ENCODE results near the gene SERPINB12. TPM values are rescaled to one million over a fixed set of nuclear protein-coding genes. Genes with fewer than 3 reads are reported as not detected.

The SERPINB12 gene, protein sequence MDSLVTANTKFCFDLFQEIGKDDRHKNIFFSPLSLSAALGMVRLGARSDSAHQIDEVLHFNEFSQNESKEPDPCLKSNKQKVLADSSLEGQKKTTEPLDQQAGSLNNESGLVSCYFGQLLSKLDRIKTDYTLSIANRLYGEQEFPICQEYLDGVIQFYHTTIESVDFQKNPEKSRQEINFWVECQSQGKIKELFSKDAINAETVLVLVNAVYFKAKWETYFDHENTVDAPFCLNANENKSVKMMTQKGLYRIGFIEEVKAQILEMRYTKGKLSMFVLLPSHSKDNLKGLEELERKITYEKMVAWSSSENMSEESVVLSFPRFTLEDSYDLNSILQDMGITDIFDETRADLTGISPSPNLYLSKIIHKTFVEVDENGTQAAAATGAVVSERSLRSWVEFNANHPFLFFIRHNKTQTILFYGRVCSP
- total RNA-seq = not detected

DNA sequence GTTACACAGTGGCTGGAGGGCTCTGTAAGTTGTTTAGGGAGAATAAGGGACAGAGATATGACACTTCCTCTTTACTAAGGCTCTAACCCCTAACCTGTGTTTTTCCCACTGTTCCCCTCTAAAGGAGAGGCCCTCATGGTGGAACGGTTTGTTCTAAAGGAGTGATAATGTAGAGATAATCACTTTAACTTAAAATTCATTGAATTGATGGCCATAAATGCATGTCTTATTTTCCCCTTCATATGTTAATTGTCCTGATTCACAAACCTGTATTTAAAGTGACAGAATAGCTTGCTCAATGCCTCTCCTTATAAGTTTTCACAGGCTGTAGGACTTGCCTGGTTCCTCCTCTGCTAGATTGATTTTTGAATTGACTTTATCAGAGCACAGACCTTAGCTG lies at the start of gene SERPINB12:
SERPINB12 (plus strand) TSS at position 301 of the 400 bp plus-strand sequence. CDS start 13,791 bp downstream, outside the sequence.
- Mint-ChIP-seq H3K4me1 (ENCODE audit: low read depth) (no peaks in the 10 kb centered on the region), H3K4me3 (no peak within 1 kb of the TSS), H3K36me3 (ENCODE audit: insufficient read depth in 2 of 2) (no peaks in the 10 kb centered on the region), H3K27me3 (ENCODE audit: low read depth) (peaks cover 31% of the 10 kb centered on the region), H3K9me3 (no peaks in the 10 kb centered on the region), H3K27ac (no peak within 1 kb of the TSS)
- DNase-seq = no peak
- no peak for ATAC-seq (replicated peaks in 1 of 2)

DNA sequence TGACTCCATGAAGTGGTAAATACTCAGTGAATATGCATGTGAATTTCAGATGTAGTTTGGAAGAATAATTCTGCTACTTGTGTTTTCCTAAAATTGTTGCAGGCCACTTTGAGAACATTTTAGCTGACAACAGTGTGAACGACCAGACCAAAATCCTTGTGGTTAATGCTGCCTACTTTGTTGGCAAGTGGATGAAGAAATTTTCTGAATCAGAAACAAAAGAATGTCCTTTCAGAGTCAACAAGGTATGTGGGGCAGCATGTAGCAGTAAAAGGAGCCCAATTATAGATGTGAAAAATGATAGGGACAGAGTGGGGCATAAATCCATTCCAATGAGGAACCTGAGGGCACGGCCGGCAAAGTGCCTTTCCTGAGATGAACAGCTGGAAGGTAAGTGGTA lies 49.3 kb upstream of the SERPINB12 start:
- DNase-seq (no peak), ATAC-seq (replicated peaks in 1 of 2) (no peak)
- peaks cover 7% of the 10 kb centered on the region for H3K27me3 Mint-ChIP-seq (ENCODE audit: low read depth)
- H3K27ac Mint-ChIP-seq = no peak overlapping the region
- H3K9me3 Mint-ChIP-seq = no peaks in the 10 kb centered on the region
- H3K4me3 Mint-ChIP-seq = no peak overlapping the region
- no peaks in the 10 kb centered on the region for H3K36me3 Mint-ChIP-seq (ENCODE audit: insufficient read depth in 2 of 2)
- no peaks in the 10 kb centered on the region for H3K4me1 Mint-ChIP-seq (ENCODE audit: low read depth)

DNA sequence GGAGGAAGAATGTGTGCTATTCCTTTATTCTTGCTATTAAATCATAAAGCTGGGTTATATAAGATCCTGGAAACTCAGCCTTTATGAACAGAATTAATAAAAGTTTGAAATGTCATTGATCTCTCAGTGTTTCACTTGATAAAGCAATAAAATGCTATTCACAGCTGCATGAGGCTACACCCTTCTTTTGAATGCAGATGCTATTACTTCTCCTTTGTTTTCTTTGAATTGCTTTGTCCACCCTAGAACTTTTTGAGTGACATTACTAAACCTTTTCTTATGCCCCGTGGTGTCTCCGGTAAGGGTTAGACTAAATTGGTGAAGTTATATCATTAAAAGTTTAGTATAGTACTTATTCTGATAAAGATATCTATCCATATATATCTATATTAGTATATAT lies 46.5 kb upstream of the SERPINB12 start:
- no peaks in the 10 kb centered on the region for H3K4me1 Mint-ChIP-seq (ENCODE audit: low read depth)
- no peak overlapping the region for H3K27ac Mint-ChIP-seq
- H3K9me3 Mint-ChIP-seq = no peaks in the 10 kb centered on the region
- no peak overlapping the region for H3K4me3 Mint-ChIP-seq
- H3K27me3 Mint-ChIP-seq (ENCODE audit: low read depth) = peaks cover 7% of the 10 kb centered on the region
- H3K36me3 Mint-ChIP-seq (ENCODE audit: insufficient read depth in 2 of 2) = no peaks in the 10 kb centered on the region
- ATAC-seq (replicated peaks in 1 of 2) = no peak
- DNase-seq = no peak

DNA sequence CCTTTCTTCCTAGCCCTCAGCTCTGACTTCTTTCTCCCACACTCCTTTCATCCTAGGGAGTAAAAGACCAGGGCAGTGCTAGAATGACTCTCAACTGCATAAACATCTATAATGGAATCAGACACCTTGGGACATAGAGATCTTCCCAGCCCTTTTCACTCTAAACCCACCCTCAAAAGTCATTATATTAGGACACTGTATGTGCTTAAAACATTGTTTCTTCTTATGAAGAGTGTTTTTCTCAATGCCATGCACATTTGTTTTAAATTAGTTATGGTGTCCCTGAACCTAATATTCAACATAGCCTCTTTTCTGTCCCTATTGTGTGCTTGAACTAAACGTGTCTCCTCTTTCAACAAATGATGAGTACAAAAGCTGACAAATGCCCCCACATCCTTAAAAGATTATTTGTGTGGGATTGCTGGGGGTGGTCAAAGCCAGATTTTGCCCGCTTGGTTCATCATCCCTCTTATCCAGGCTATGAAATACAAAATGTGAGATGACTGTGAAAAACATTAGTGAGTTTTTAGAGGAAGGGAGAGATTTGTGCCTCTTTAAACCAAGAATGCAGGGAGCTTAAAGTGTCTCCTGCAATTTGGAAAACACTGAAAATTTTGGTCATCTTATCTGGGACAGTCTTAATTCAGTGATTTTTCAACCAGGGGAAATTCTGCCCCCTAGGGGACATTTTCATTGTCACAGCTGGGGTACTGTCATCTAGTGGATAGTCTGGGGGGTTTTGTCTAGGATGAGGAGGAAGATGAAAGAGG lies 36.4 kb upstream of the SERPINB12 start:
- no peak overlapping the region for H3K27ac Mint-ChIP-seq
- ATAC-seq (replicated peaks in 1 of 2) (peak; percentile 33 to 51), DNase-seq (peak; percentile 16 to 43)
- no peaks in the 10 kb centered on the region for H3K9me3 Mint-ChIP-seq
- H3K4me1 Mint-ChIP-seq (ENCODE audit: low read depth) = no peaks in the 10 kb centered on the region
- no peaks in the 10 kb centered on the region for H3K36me3 Mint-ChIP-seq (ENCODE audit: insufficient read depth in 2 of 2)
- no peak overlapping the region for H3K4me3 Mint-ChIP-seq
- peaks cover 18% of the 10 kb centered on the region for H3K27me3 Mint-ChIP-seq (ENCODE audit: low read depth)

DNA sequence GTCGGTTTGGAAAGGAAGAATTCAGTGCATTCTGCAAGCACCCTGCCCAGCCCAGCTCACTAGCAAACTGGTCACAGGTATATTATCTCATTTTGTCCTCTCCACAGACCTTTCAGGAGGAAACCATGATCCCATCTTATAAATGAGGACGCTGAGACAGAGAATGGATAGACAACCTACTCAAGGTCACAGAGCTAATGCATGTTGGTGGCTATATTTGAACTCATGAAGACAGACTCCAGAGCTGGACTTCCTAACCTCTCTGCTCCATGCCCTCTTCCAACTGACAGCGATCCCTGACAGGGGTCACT lies 35.9 kb upstream of the SERPINB12 start:
- H3K27me3 Mint-ChIP-seq (ENCODE audit: low read depth) = peaks cover 18% of the 10 kb centered on the region
- DNase-seq (no peak), ATAC-seq (replicated peaks in 1 of 2) (no peak)
- H3K36me3 Mint-ChIP-seq (ENCODE audit: insufficient read depth in 2 of 2) = no peaks in the 10 kb centered on the region
- H3K4me1 Mint-ChIP-seq (ENCODE audit: low read depth) = no peaks in the 10 kb centered on the region
- no peak overlapping the region for H3K4me3 Mint-ChIP-seq
- H3K9me3 Mint-ChIP-seq = no peaks in the 10 kb centered on the region
- H3K27ac Mint-ChIP-seq = no peak overlapping the region

DNA sequence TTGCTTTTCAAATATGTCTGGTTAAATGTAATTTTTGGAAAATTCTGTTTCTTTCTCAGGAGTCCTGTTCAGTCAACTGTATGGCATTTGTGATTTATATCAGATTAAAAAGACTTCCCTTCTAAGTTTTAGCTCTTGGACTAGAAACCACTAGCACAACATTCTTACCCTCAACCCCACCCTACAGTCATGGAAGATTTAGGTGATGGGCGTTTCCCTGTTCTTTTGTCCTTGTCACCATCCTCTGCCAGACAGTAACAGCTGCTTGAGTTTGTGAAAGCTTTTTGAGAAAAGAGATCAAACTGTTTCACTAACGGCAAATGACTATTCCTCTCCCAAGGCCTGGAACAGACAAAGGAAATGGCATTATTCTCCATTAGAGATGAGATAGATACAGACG lies 33.6 kb upstream of the SERPINB12 start:
- Mint-ChIP-seq H3K27me3 (ENCODE audit: low read depth) (peaks cover 18% of the 10 kb centered on the region), H3K36me3 (ENCODE audit: insufficient read depth in 2 of 2) (no peaks in the 10 kb centered on the region), H3K4me3 (no peak overlapping the region), H3K9me3 (no peaks in the 10 kb centered on the region), H3K27ac (no peak overlapping the region), H3K4me1 (ENCODE audit: low read depth) (no peaks in the 10 kb centered on the region)
- ATAC-seq (replicated peaks in 1 of 2) (no peak), DNase-seq (no peak)

DNA sequence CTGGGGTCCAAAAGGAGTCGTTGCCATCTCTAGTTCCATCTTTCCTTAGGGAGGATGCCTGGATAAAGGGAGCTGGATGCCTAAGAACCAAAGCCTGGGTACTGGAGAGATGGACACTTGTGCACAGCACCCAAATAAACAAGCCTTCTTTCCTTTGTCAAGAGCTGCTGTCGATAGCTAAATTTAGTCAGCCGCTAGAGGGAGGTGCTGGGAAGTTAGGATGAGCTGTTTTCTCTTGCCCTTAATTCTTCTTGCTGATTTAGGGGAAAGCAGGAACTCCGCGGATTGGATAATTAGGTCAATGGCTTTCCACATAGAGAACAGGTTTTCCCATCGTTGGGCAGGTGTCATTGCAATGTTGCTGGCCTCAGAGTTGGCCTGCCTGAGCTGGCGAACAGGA lies 30.9 kb upstream of the SERPINB12 start:
- no peak overlapping the region for H3K4me3 Mint-ChIP-seq
- H3K9me3 Mint-ChIP-seq = no peaks in the 10 kb centered on the region
- no peaks in the 10 kb centered on the region for H3K4me1 Mint-ChIP-seq (ENCODE audit: low read depth)
- ATAC-seq (replicated peaks in 1 of 2) (no peak), DNase-seq (no peak)
- no peak overlapping the region for H3K27ac Mint-ChIP-seq
- H3K27me3 Mint-ChIP-seq (ENCODE audit: low read depth) = peaks cover 9% of the 10 kb centered on the region
- H3K36me3 Mint-ChIP-seq (ENCODE audit: insufficient read depth in 2 of 2) = no peaks in the 10 kb centered on the region

DNA sequence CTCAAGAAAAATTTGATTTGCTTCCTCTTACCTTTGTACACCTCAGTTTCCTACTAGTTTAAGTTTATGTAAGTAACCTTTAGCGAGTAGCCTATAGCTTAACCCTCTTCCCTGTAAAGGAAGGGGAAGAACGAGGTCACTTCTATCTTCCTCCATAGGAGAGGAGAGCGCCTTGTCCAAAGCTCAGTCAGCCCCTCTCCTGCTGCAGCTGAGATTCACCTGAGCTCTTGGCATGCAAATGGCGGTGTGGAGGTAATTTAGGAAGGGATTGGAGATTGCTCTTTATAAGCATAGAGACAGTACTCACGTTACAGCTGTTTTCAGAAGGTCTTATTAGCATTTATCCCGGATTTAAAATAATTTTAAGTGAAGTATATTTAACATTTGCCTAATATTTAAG lies 27.8 kb upstream of the SERPINB12 start:
- Mint-ChIP-seq H3K4me3 (no peak overlapping the region), H3K27ac (no peak overlapping the region), H3K9me3 (no peaks in the 10 kb centered on the region), H3K36me3 (ENCODE audit: insufficient read depth in 2 of 2) (no peaks in the 10 kb centered on the region), H3K27me3 (ENCODE audit: low read depth) (peaks cover 7% of the 10 kb centered on the region), H3K4me1 (ENCODE audit: low read depth) (peaks cover 6% of the 10 kb centered on the region)
- DNase-seq (no peak), ATAC-seq (replicated peaks in 1 of 2) (no peak)

DNA sequence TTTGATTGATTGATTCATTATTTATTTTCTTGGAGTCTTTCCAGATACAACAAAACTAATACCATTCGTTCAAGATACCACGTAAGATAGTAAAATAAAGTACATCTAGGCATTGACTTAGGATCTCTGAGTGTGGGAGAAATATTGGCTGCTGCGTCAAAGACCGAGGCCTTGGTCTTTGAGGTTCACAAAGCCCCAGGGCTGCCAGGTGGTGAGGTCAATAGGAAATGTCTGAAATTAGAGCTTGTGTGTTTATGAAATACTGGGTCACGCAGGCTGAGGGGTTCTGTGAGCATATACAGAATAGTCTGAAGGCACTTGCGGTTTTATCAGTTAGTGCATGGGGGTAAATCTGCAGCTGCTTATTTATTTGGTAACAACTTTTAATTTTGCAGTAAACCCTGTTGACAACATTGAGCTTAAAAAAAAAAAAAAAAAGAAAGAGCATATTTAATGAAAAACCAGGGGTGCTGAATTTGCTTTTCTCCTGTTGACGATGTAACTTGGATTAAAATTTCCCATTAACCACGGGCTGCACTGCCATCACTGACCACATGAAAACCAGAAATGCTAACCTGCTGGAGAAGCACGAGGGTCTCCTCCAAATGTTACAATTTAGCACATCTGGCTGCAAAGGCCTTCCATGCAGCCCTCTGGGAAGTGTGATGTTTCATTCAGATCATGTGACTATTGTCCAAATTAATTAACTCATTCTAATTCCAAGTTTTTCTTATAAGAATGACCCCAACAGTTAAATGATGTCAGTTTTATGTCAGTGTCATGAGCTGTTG lies 27.1 kb upstream of the SERPINB12 start:
- Mint-ChIP-seq H3K27me3 (ENCODE audit: low read depth) (peaks cover 7% of the 10 kb centered on the region), H3K27ac (no peak overlapping the region), H3K9me3 (no peaks in the 10 kb centered on the region), H3K4me1 (ENCODE audit: low read depth) (peaks cover 6% of the 10 kb centered on the region), H3K36me3 (ENCODE audit: insufficient read depth in 2 of 2) (no peaks in the 10 kb centered on the region), H3K4me3 (no peak overlapping the region)
- DNase-seq (no peak), ATAC-seq (replicated peaks in 1 of 2) (no peak)

DNA sequence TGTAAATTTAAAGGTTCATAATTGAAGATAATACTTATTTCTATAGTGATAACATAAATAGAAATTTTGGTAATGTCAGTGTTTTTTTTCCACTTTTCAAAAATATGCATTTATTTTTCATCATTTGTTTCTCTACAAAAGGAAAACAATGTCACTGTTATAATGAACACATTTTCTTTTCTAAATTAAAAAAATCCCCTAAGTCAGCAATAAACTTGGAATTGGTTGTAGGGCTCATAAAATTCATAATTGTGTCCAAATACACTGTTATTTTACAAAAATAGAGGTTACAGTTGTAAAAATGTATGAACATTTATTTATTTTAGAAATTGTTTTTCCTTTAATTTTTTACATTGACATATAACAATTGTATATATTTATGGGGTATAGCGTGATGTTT lies 26.4 kb upstream of the SERPINB12 start:
- H3K9me3 Mint-ChIP-seq = no peaks in the 10 kb centered on the region

DNA sequence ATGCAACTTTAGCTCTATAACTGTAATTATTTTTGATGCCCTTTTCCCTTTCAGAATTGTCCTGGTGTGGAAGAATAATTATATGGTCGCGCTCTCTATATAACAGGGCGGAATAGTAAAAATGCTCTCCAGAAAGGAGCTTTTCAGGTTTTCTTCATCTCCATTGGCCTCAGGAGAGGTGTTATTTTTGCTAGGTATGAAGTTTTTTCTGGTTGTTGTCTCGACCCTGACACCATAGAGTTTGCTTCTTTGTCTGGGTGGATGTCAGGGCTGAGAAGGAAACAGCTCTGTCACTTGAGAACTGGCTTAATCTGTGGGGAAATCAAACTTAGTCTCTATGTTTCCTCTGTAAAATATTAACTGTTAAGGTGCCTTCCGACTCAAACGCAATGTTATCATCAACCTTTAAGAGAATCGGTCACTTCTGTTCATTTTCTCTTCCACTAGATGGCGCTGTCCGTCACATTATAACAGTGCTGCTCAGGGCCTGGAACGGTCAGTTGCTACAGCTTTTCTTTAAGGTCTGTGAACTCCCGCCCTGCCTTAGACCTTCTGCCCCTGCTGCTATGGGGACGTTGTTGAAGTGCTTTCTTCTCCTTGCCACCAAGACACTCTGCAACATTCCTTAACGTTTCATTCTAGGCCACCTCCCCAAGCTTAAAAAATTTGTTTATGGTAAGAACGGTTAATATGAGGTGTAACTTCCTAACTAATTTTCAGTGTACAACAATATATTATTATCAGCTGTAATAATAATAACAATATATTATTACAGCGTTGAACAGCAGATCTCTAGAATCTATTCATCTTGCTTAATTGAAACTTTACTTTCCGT lies 23.8 kb upstream of the SERPINB12 start:
- H3K27me3 Mint-ChIP-seq (ENCODE audit: low read depth) = peaks cover 15% of the 10 kb centered on the region
- peak; percentile 80 to 85 for ATAC-seq (replicated peaks in 1 of 2)

More for the DNA sequence above, 26.4 kb upstream of the SERPINB12 start:
- Mint-ChIP-seq H3K4me3 (no peak overlapping the region), H3K27me3 (ENCODE audit: low read depth) (peaks cover 7% of the 10 kb centered on the region), H3K36me3 (ENCODE audit: insufficient read depth in 2 of 2) (no peaks in the 10 kb centered on the region), H3K27ac (no peak overlapping the region), H3K4me1 (ENCODE audit: low read depth) (peaks cover 6% of the 10 kb centered on the region)
- no peak for ATAC-seq (replicated peaks in 1 of 2)
- DNase-seq = no peak

DNA sequence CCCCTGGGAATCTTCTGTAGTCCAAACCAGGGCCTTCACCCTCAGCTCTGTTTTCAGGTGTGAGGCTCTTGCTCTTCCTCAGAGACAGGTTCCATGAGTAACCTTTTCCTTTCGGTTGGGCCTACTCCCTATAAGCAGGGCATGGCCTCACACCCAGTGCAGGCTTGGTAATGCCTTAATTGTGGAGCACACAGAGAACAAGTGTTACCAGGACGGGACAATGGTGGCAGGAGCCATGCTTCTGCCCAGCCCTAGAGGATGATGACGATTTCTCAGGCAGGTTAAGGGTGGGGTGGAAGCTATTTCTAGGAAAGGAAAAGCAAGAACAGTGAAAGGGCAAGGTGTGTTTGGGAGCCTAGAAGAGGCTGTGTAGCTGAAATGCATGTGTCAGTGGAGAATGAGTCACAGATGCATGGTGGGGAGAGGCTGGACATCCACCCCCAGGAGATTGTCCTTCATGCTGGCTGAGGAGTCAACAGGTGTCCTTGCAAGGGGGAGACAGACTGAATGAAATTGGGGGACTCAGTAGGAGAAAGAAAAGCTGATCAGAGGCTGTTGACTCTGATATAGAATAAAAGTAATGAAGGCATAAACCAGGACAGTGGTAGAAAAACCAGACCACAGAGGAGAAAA lies 22.0 kb upstream of the SERPINB12 start:
- Mint-ChIP-seq H3K9me3 (no peaks in the 10 kb centered on the region), H3K27ac (no peak overlapping the region), H3K27me3 (ENCODE audit: low read depth) (peaks cover 15% of the 10 kb centered on the region), H3K4me3 (no peak overlapping the region), H3K4me1 (ENCODE audit: low read depth) (peaks cover 6% of the 10 kb centered on the region), H3K36me3 (ENCODE audit: insufficient read depth in 2 of 2) (no peaks in the 10 kb centered on the region)
- DNase-seq (no peak), ATAC-seq (replicated peaks in 1 of 2) (no peak)

More for the DNA sequence above, 23.8 kb upstream of the SERPINB12 start:
- Mint-ChIP-seq H3K4me1 (ENCODE audit: low read depth) (peaks cover 6% of the 10 kb centered on the region), H3K36me3 (ENCODE audit: insufficient read depth in 2 of 2) (no peaks in the 10 kb centered on the region), H3K4me3 (no peak overlapping the region), H3K9me3 (no peaks in the 10 kb centered on the region), H3K27ac (no peak overlapping the region)
- peak; percentile 57 to 68 for DNase-seq

All from activated T-cell treated with anti-CD3 and anti-CD28 coated beads, Interleukin-2, amount 50 U/mL, for 72 hours (primary cell).